BLaER1 treated with 17β-estradiol and CSF1 and Interleukin-3, amounts not matched to agents 10 nM and 100 nM (cell line): Measurements from ENCODE around the gene LRRC45.

ENCODE experiments used
- H3K27ac ChIP-seq, 11 experiments: shearing (Covaris generic); formaldehyde crosslinking; 2 replicates each; pipeline ENCODE4 v1.8.1; 2022
- H3K27me3 ChIP-seq, 11 experiments: shearing (Covaris generic); formaldehyde crosslinking; 2 replicates each; pipeline ENCODE4 v1.8.1; 2022
- H3K36me3 ChIP-seq, 11 experiments: shearing (Covaris generic); formaldehyde crosslinking; 2 replicates each; pipeline ENCODE4 v1.8.1; 2022
- H3K4me1 ChIP-seq, 10 experiments: shearing (Covaris generic); formaldehyde crosslinking; 2 replicates each; pipeline ENCODE4 v1.8.1; 2022
- H3K4me2 ChIP-seq, 11 experiments: shearing (Covaris generic); formaldehyde crosslinking; 2 replicates each; pipeline ENCODE4 v1.8.1; 2022
- H3K4me3 ChIP-seq, 10 experiments: shearing (Covaris generic); formaldehyde crosslinking; 2 replicates each; pipeline ENCODE4 v1.8.1; 2022
- H3K9ac ChIP-seq, 11 experiments: shearing (Covaris generic); formaldehyde crosslinking; 2 replicates each; pipeline ENCODE4 v1.8.1; 2022
- H3K9me3 ChIP-seq, 11 experiments: shearing (Covaris generic); formaldehyde crosslinking; replicated peaks in 1 of 11; 2 replicates each; pipeline ENCODE4 v1.8.1; 2022
- H4K20me1 ChIP-seq, 11 experiments: shearing (Covaris generic); formaldehyde crosslinking; 2 replicates each; pipeline ENCODE4 v1.8.1; 2022
- Cebpa-rat ChIP-seq, 11 experiments: shearing (Covaris generic); IDR thresholded peaks; 2 replicates each; pipeline ENCODE4 v1.8.1; 2022

Gene LRRC45

DNA sequence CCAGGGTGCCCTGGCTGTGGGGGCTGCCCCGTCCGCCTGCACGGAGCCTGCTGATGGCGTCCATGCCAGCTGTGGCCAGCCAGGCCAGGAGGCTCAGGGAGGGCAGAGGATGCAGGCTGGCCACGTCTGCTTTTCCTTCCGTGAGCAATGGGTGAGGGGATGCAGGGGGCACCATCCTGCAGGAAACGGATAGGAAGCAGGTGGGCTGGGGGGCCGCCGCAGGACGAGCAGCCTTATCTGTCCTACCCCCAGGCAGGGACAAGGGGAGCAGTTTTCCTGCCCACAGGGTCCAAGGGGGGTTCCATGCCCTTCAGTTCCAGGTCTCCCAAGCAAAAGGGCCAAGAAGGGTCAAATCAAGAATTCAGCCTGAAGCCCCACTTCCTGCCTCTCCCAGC, 35.7 kb downstream of the LRRC45 start:
- Histone ChIP-seq H3K4me1 (peaks cover 9 to 55% (median 37%) of the 10 kb centered on the region in 10 experiments), H3K4me2 (peak overlapping the region in 8 of 11 experiments; percentile 27 to 84 (median 60); a peak in 14 of 22 replicates), H3K27ac (0 out of 22 replicates have a peak overlapping the region, but pooled peaks of 1 of the 11 experiments have one; percentile 8), H3K9ac (peak overlapping the region in 7 of 11 experiments; percentile 16 to 68 (median 55); a peak in 11 of 22 replicates), H3K27me3 (no peaks in the 10 kb centered on the region), H4K20me1 (peaks cover 0 to 98% (median 95%) of the 10 kb centered on the region in 11 experiments; a peak in 19 of 22 replicates), H3K9me3 (no peaks in the 10 kb centered on the region), H3K4me3 (peak overlapping the region in 1 of 10 experiments; percentile 7; a peak in 1 of 20 replicates), H3K36me3 (peaks cover 92 to 98% (median 97%) of the 10 kb centered on the region in 11 experiments)
- no peak for TF ChIP-seq Cebpa-rat (IDR thresholded peaks at IDR 0.05)

DNA sequence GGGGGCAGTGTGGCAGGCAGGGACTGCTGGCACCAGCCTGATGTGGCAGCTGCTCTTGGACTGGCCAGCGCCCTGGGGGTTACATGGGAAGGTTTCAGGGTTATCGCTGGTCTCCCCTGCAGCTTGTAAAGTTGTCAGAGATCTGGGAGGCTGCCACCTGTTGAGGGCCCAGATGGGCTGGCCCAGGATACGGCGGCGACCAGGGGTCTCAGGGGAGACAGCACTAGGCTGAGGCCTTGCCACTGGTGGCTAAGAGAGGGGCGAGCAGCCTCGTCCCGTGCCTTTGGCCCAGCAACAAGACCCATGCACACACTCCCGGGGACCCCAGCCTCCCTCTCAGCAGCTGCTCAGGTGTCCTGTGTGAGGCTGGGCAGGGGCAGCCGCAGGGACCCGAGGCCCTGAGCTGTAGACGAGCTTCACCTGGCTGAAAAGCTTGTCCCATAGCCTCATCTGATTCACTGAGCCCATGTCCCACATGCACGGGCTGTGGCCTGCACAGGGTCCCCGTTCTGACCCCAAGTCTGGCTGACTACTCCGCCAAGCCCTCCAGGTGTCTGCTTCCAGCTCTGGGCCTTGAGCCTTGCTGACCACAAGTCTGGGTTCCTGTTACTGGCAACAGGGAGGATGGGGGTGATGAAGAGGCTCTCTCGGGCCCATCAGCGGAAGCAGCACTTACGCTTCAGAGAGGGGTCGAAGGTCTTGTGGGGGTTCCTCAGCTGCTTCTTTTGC, 36.3 kb downstream of the LRRC45 start:
- Histone ChIP-seq H4K20me1 (peaks cover 0 to 98% (median 95%) of the 10 kb centered on the region in 11 experiments; a peak in 19 of 22 replicates), H3K9ac (peak overlapping the region in 10 of 11 experiments; percentile 14 to 68 (median 50); a peak in 16 of 22 replicates), H3K4me1 (peaks cover 12 to 58% (median 42%) of the 10 kb centered on the region in 10 experiments), H3K4me3 (peak overlapping the region in 1 of 10 experiments; percentile 7; a peak in 1 of 20 replicates), H3K36me3 (peaks cover 90 to 98% (median 97%) of the 10 kb centered on the region in 11 experiments), H3K27me3 (no peaks in the 10 kb centered on the region), H3K9me3 (no peaks in the 10 kb centered on the region), H3K4me2 (peak overlapping the region in 10 of 11 experiments; percentile 5 to 84 (median 56); a peak in 17 of 22 replicates), H3K27ac (peak overlapping the region in 3 of 11 experiments; percentile 11 to 35 (median 29); a peak in 4 of 22 replicates)
- TF ChIP-seq Cebpa-rat (IDR thresholded peaks at IDR 0.05), result no peak

DNA sequence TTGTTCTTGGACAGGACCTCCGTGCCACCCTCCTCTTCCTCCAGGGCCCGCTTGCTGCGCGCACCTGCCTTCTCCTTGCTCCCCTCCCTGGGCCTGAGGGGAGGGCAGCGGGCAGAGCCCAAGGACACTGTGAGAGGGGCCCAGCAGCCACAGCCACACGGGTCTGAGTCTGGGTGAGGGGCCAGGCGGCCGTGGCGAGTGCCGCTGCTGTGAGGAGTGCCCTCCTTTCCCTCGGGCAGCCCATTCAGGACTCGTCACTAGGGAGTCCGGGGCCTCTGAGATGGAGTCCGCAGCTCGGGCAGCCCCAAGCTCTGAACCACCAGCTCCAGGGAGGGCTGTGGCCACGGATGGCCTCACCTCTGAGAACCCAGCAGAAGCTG, 36.9 kb downstream of the LRRC45 start:
- peak overlapping the region in 3 of 11 experiments; percentile 11 to 35 (median 13); a peak in 3 of 22 replicates for H3K27ac ChIP-seq
- peaks cover 18 to 60% (median 47%) of the 10 kb centered on the region in 10 experiments for H3K4me1 ChIP-seq
- H3K36me3 ChIP-seq, result peaks cover 85 to 96% (median 91%) of the 10 kb centered on the region in 11 experiments
- no peaks in the 10 kb centered on the region for H3K27me3 ChIP-seq
- H4K20me1 ChIP-seq, result peaks cover 0 to 98% (median 95%) of the 10 kb centered on the region in 11 experiments; a peak in 19 of 22 replicates
- H3K4me2 ChIP-seq, result peak overlapping the region in 10 of 11 experiments; percentile 5 to 84 (median 56); a peak in 16 of 22 replicates
- no peak for TF ChIP-seq Cebpa-rat (IDR thresholded peaks at IDR 0.05)
- H3K9ac ChIP-seq, result peak overlapping the region in 10 of 11 experiments; percentile 5 to 68 (median 50); a peak in 14 of 22 replicates
- H3K4me3 ChIP-seq, result no peak overlapping the region
- no peaks in the 10 kb centered on the region for H3K9me3 ChIP-seq

DNA sequence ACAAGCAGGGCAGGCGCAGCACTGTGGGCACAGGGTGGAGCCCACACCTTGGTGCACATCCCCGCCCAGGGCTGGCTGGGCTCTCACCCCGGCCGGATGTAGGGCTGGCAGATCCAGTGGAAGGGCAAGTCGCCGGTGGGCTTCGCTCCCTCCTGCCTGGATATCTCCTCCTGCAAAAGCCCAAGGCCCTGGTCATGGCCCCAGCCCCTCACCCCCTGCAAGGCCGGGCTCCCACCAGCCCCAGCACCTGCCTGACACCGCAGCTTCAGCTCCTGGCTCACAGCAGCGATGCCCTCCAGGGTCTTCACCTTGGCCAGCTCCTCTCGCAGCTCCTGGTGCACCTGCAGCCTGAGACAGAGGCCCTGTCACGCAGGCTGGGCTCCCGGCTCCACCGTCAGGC, 37.5 kb downstream of the LRRC45 start:
- TF ChIP-seq Cebpa-rat (IDR thresholded peaks at IDR 0.05), result no peak
- H3K9me3 ChIP-seq, result no peaks in the 10 kb centered on the region
- H3K36me3 ChIP-seq, result peaks cover 81 to 90% (median 86%) of the 10 kb centered on the region in 11 experiments
- no peaks in the 10 kb centered on the region for H3K27me3 ChIP-seq
- H3K4me1 ChIP-seq, result peaks cover 19 to 58% (median 49%) of the 10 kb centered on the region in 10 experiments
- peak overlapping the region in 6 of 11 experiments; percentile 21 to 68 (median 60); a peak in 5 of 22 replicates for H3K9ac ChIP-seq
- H3K27ac ChIP-seq, result no peak overlapping the region
- peak overlapping the region in 7 of 11 experiments; percentile 54 to 84 (median 63); a peak in 9 of 22 replicates for H3K4me2 ChIP-seq
- H3K4me3 ChIP-seq, result no peak overlapping the region
- H4K20me1 ChIP-seq, result peaks cover 0 to 95% (median 89%) of the 10 kb centered on the region in 11 experiments; a peak in 19 of 22 replicates

DNA sequence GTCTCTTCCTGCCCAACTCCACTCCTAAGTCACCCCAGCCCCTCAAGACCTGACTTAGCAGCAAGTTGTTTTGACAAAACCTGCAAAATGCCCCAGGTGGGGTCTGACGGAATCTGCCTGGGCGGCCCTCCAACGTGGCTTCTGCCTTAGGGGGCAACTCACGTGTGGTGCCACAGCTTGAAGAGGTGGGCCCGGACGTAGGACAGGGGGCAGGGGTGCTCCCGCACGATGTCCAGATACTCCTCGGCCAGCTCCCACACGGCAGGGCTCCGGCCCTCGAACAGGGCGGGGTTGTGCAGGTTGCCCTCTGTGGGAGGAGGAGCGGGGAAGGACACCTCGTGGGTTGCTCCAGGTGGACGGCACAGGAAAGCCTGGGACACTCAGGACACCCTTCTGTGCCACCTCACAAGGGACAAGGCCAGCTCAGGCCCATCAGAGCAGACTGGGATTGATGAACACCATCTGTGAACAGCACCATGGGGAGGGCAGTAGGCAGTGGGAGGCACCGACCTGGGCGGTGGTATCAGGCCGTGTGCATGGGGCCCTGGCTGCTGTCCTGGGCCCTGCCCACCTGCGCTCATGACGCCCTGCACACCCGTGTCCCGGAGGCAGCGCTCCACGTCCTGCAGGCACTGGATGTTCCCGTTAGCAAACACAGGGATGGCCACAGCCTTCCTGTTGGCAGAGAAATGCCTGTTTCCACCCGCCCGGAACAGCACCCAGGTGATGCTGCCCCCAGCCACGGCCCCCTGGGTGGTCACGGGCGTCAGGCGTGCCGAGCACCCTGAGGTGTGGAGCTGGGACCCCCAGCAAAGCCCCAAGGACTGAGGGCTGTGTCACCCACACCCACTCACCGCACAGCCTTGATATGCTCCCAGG, 38.2 kb downstream of the LRRC45 start:
- peaks cover 21 to 62% (median 52%) of the 10 kb centered on the region in 10 experiments for H3K4me1 ChIP-seq
- no peak overlapping the region for H3K4me3 ChIP-seq
- 0 out of 22 replicates have a peak overlapping the region, but pooled peaks of 3 of the 11 experiments have one; percentile 0 to 68 (median 47) for H3K9ac ChIP-seq
- H3K27ac ChIP-seq, result no peak overlapping the region
- no peaks in the 10 kb centered on the region for H3K27me3 ChIP-seq
- peaks cover 75 to 84% (median 79%) of the 10 kb centered on the region in 11 experiments for H3K36me3 ChIP-seq
- H4K20me1 ChIP-seq, result peaks cover 0 to 88% (median 82%) of the 10 kb centered on the region in 11 experiments; a peak in 19 of 22 replicates
- no peak overlapping the region; a peak in 2 of 22 replicates for H3K4me2 ChIP-seq
- TF ChIP-seq Cebpa-rat (IDR thresholded peaks at IDR 0.05), result no peak
- no peaks in the 10 kb centered on the region for H3K9me3 ChIP-seq

DNA sequence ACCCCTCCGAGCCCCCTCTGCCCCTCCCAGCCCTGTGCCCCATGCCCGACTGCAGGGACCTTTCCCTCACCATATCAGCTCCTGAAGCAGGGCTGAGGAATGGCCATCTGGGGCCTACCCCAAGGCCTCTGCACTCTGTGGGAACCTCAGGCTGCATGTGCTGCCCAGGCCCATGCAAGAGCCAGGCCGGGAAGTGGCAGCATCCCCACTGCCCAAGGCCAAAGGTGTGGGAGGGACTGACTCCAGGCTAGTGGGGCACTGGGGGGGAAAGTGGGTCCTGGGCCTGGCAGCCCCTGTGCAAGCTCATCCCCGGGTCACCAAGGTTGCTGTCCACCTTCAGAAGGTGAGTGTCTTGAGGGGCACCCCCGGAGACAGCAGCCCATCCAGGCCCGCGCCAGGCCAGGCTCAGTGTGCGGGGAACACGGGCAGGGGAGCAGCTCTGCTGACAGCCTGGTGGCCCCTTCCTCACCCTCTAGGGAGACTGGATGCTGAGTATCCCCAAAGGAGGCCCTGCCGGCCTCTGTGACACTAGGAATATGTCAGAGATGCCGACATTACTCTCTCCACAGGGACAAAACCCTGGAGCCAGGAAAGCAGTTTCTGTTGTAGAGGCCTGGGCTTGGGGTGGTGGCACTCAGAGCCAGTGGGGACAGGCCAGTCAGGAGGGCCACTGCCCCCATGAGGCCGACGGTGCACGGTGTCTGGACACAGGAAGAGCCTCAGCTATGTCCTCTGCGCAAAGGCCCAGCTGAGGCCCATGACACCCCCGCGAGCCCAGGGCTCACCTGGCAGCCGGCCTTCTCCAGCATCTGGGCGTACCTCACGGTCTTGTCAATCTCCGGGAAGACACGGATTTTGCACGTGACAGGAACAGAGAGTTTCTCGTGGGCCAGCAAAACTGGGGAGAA, 39.2 kb downstream of the LRRC45 start:
- Histone ChIP-seq H3K27ac (no peak overlapping the region), H3K27me3 (no peaks in the 10 kb centered on the region), H3K4me2 (no peak overlapping the region), H3K9ac (peak overlapping the region in 5 of 11 experiments; percentile 2 to 97 (median 33); a peak in 5 of 22 replicates), H3K36me3 (peaks cover 64 to 73% (median 69%) of the 10 kb centered on the region in 11 experiments), H4K20me1 (peaks cover 0 to 78% (median 72%) of the 10 kb centered on the region in 11 experiments; a peak in 19 of 22 replicates), H3K9me3 (no peaks in the 10 kb centered on the region), H3K4me3 (no peak overlapping the region), H3K4me1 (peaks cover 27 to 64% (median 55%) of the 10 kb centered on the region in 10 experiments)
- no peak for TF ChIP-seq Cebpa-rat (IDR thresholded peaks at IDR 0.05)

DNA sequence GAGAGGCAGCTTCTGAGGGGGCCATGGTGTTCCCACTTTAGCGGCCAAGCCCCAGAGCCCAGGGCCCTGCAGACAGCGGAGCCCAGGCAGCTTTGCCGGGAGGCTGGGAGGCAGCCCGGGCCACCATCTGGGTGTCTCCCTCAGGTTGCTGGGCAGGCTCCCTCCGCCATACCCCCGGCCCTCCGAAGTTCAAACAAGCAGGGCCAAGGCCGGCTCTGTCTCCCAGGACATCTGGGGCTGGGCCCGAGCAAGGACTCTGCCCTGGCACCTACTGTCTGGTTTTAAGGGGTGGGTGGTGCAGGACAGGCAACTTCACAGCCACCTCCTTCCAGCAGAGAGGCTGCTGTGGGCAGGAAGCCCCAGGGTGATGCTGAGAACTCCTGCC, 39.9 kb downstream of the LRRC45 start:
- Histone ChIP-seq H3K4me3 (no peak overlapping the region), H3K9ac (peak overlapping the region in 6 of 11 experiments; percentile 2 to 97 (median 60); a peak in 5 of 22 replicates), H3K4me1 (peaks cover 27 to 60% (median 55%) of the 10 kb centered on the region in 10 experiments), H4K20me1 (peaks cover 0 to 71% (median 65%) of the 10 kb centered on the region in 11 experiments; a peak in 19 of 22 replicates), H3K27me3 (no peaks in the 10 kb centered on the region), H3K4me2 (no peak overlapping the region), H3K36me3 (peaks cover 58 to 67% (median 62%) of the 10 kb centered on the region in 11 experiments), H3K27ac (no peak overlapping the region), H3K9me3 (no peaks in the 10 kb centered on the region)
- no peak for TF ChIP-seq Cebpa-rat (IDR thresholded peaks at IDR 0.05)
